LHCN-M2 (cell line): ENCODE measurements around the gene CYBC1. TPM values are rescaled to one million over a fixed set of nuclear protein-coding genes. Genes with fewer than 3 reads are reported as not detected.

Experiments
- DNase-seq: peaks from one replicate; pipeline ENCODE4 v3.0.0-alpha.2; 2012; ENCODE audit warnings: low read depth
- polyA plus RNA-seq: library from polyadenylated mRNA; unstranded; fragments of >200 nt; gene quantifications from one replicate; pipeline ENCODE4 v1.2.1, GENCODE V29; 2012; ENCODE audit warnings: missing spikeins
- total RNA-seq: library from RNA; depleted of rRNA; stranded (reverse); fragments of >200 nt; gene quantifications from 2 replicates; pipeline ENCODE4 v1.2.3, GENCODE V29; 2014; rRNA removed

CYBC1 gene
- total RNA-seq: 83.5 and 107 TPM in 2 replicates
- 46.1 TPM for polyA plus RNA-seq

DNA sequence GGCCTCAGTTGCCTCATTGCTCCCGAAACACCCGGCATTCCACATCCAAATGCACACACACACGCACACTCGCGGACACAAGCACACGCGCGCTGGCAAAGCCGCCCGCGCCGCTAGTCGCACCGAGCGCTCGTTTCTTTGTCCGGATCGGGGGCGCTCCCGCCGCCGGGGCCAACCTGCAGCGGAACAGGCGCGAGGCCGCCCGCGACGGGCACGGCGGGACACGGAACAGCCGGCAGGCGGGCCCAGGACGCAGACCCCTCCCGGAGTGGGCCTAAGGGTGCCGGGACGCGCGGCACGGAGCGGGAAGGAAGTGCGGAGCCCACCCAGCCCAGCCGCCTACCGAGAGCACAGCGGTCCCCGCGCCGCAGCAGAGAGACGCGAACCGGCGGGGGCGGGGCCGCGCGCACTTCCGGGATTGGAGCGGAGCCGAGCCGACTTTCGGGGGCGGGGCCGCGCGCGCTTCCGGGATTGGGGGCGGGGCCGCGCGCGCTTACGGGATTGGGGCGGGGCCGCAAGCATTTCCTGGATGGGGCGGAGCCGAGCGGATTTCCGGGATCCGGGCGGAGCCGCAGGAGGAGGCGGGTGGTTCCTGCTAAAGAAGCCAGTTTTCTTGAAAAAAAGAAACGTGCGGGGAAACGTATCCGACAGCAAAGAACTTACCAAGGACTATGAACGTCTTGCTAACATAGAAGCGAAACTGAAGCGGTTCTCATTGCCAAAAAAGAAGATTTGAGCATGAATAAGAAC, at the start of gene CYBC1:
Gene CYBC1, minus strand, starts transcription at position 396 of the 750 bp plus-strand sequence. CDS start 1,498 bp downstream, outside the sequence.
- DNase-seq: peak; percentile 88

DNA sequence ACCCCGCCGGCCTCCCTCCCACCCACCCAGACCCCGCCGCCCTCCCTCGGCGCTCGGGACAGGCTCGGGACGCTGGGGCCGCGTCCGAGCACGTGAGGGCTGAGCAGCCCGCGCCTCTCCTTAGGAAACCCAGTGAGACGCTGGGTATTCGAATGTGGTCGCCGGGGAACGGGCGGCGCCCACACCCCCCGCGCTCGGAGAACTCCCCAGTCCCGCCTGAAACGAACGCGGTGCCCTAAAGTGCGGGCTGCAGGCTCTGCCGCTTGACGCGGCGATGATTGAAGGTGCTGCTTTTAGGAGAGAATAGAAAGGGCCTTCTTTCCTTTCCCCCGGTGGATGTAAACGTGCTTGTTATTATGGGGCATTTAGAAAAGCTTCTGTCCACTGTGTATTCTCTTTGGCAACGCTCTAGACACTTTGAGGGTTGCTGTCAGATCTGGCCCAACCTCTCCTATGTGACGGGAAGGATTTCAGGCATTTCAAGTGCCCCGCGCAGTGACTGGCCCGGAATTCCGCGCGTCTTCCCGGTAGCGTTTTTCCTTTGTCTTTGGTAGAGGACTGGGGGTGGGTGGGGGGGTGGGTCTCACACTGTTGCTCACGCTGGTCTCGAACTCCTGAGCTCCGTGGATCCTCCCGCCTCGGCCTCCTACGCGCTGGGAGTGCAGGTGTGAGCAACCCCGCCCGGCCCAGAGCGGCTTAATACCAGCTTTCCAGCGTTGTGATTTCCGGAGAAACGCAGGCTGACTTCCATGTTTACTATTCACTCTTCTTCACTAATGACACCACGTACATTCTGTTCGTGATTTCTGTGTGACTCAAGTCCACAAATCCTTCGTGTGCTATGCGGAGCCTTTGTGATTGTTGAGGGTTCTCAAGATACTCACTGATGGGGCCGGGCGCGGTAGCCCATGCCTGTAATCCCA, 47.2 kb upstream of the CYBC1 start:
- DNase-seq: no peak

DNA sequence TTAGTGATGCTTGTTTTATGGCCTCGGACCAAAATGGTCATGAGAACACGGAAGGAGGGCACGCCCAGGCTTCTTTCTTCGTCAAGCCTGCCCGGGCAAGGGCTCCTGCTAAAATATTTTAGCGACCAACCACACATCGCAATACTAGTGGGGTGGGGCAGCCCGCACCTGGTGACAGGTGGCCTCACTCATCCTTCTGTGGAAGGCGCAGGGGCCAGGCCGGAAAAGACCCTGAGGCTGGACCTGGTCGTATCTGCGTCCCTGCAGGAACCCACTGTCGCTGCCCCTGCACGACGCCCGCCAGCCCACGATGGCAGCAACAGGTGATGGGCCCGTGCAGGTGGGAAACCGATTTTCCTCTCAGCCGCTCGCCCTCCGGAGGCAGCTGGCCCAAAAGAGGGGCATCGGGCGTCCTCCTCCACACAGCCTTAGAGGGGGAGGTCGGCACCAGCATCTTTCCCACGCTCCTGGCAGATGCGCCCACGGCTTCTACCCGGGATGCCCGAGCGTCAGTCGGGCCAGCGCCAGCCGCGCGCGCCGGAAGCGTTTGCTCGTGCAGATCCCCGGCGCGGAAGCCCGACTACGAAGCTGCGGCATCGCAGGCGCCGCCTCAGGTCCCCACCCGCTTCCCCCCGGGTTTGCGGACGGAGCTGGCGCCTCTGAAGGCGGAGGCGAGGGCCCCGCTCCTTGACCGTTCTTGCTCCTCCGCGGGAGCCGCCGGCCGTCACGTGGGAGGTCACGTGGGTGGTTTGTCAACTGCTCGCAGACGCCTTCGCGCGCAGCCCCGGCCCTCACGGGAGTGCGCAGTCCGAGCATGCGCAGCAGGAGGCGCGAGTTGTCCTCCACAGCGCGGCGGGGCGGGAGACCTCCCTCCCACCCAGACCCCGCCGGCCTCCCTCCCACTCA, 46.2 kb upstream of the CYBC1 start:
- peak; percentile 87 for DNase-seq

DNA sequence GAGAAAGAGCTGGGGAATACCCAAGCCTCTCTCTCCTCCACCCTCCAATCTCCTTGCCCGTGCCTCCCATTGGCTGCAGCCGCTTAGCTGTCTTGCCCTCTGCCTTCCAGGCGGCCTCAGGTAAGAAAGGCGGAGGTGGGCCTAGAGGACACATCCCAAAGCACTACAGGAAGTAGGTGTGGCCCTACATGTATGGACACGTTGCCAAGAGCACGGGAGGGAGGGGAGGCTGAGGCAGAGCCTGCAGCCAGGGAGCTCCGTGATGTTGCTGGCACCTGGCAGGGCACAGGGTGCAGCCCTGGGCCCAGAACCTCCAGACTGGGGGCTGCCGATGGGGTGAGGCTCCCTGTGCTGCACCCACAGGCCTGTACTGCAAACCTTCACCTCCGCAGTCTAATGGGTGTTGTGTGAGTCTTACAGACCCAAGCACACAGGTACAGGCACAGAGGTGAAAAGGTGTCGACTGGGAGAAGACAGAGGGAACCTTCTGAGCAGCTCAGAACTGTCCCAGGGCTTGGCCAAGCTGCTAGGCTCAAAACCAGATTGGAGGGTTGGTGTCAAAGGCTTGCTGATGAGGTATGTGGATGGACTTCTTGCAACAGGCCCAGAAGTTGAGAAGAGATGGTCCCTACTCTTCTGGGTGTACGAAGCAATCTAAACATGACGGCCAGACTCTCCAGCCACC, 45.4 kb upstream of the CYBC1 start:
- DNase-seq: no peak

DNA sequence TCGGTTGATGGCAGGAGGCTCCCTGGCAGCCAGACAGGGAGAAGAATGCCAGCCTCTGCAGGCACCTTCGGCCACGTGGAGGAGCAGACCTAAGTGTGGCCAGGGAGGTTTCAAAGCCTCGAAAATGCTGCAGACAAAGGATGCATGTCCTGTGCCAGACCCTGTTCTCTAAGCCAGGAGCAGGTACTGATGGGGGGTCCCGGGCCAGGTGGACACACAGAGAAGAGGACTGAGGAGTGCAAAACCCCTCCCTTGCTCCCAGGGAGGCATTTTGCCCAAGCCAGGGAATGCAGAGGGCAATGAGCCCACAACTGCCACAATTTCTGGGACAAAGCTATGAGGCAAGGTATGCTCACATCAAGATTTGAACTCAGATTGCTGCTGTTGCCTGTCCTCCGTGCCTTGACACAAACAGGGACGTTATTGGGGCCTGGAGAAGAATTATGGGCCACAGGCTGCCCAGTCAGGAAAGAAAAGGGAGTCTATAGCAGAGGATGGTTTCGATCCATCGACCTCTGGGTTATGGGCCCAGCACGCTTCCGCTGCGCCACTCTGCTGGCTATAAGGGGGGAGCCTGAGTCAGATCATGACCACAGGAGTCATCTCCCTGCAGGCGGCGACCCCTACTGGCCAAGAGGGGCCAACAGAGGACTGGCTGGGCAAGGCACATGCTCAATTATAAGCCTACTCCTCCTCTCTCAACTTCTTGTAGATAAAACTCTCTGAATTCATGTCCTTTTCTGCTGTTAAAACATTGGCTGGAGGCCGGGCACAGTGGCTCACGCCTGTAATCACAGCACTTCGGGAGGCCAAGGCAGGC, 43.9 kb upstream of the CYBC1 start:
- DNase-seq: peak; percentile 98

DNA sequence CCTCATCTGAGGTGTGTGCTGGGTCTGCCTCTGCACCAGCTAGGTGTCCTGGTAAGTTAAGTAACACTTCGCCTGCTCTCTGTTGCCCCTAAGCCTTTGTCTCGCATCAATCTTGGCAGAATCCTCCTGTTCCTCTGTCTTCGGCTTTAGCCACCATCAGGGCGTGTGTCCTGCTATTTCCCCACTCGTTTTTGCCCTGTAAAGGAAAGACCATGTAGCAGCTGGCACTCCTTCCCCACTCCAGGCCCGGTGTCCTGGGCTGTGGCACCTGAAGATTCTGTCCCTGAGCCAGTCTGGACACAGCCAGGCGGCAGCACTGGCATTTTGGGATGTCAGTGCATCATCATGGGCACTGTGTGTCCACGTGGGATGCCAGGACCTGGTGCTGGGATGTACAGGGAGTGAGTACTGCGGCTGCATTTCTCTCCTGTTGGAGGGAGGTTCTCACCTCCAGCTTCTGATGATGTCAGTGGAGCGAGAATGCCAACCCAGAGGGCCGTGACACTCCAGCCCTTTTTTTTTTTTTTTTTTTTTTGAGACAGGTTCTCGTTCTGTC, 42.8 kb upstream of the CYBC1 start:
- peak; percentile 47 for DNase-seq

DNA sequence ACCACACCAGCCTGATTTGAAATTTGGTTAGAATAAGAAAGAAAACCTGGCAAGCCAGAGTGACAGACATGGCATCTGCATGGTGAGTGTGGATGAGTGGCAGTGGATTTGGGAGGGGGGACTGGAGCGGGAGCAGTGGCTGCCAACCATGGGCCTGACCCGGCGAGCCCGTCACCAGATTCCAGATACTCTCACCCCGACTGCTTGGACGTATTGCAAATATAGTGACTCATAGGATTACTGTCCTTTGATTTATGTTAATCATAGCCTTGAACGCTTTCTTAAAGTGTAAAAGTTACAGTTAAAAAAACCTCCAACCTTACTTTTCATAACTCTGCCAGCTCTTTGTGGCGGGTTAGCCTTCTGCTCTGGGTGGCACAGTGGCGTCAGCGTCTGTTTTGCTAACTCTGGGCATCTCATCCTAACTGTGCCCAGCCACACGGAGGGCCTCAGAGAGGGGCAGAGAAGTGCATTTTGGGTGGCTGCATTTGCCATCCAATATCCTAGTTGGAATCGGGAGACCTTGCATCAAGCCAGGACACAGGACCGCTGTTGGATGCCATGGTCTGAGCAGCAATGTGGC, 42.2 kb upstream of the CYBC1 start:
- peak; percentile 79 for DNase-seq

DNA sequence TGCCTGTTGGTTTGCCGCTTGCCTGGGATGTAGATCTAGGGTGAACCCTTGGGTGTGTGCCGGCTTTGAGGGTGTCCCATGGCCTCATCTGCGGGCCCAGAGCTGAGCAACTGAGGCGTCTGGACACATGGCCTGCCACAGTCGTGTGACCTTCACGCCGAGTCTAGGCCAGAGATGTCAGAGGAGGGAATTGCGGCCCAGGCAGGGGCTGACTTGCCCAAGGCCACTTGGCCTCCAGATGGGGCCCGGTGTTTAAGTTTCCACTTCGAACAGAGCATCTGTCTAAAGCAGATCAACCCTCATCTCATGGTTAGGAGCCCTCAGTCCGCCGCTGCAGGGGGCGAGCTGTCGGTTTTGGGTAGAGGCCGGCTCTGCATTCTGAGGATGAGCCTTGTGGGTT, 41.0 kb upstream of the CYBC1 start:
- no peak for DNase-seq

DNA sequence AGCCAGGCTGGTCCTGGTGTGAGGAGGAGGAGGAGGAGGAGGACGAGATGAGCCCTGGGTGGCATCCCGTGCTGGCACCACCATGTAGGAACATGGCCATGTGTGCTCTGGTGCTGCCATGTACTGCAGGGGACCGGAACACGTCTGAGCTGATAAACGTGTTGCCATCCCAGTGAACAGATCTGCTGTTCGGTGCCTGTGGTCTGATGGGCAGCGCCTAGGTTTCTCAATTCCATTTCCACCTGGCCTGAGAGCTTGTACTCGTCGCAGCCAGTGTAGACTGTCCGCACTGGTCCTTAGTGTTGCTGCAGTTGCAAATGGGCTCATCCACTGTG, 40.6 kb upstream of the CYBC1 start:
- no peak for DNase-seq

DNA sequence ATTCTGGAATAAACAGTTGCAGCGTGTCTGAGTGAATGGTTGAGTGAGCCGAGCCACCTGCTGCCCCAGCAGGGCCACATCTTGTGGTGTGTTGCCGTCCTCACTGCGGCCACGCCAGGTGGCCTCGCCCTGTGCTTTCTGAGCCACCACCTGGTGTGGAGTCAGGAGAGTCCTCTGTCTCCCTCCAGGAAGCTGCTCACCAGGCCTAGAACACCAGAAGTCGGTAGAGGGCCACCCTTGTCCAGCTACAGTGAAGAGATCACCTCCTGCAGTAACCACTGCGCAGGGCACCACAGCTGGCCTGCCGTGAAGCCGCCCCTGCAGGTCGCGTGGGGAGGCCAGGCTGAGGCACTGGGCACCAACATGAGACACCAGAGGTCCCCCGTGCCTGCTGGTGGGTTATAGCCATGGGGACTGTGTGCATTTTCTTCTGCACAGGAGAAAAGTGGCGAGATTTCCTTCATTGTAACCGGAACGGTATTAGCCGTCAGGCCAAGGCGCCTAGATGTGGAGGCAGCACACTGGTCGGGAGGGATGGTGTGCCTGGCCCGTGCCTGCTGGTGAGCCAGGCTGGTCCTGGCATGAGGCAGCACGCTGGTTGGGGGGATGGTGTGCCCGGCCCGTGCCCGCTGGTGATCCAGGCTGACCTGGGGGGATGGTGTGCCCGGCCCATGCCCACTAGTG, 40.1 kb upstream of the CYBC1 start:
- no peak for DNase-seq

DNA sequence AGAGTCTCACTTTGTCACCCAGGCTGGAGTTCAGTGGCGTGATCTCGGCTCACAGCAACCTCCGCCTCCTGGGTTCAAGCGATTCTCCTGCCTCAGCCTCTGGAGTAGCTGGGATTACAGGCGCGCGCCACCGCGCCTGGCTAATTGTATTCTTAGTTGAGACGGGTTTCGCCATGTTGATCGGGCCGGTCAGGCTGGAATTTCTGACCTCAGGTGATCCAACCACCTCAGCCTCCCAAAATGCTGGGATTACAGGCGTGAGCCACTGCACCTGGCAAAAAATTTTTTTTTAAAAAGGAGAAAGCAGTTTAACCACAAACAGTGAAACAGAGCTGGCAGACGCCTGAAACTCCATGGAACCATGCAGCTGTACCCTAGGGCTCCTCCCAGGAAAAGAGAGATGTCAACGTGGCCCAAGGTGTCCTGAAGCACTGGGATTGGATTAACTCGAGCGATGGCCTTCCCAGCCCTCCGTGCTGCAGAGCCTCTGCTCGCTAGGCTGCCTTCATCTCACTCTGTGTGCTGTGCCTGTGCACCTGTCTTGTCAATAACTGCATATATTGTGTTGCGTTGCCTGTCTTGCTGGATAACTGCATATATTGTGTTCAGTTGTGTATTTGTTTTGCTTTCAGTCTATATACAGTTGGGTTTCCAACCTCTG, 39.4 kb upstream of the CYBC1 start:
- no peak for DNase-seq

DNA sequence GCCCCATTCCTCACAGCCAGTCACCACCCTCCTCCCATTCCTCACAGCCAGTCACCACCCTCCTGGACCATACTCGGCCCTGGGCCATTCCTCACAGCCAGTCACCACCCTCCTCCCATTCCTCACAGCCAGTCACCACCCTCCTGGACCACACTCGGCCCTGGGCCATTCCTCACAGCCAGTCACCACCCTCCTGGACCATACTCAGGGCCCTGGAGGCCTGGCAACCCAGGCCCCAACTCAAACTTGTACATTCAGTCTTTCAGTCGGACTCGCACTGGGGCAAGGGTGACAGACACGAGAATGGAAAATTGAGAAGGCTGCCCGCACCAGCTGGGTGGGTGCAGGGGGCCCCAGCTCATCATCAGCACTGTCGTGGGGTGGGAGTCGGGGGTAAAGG, 38.6 kb upstream of the CYBC1 start:
- DNase-seq: peak; percentile 28

DNA sequence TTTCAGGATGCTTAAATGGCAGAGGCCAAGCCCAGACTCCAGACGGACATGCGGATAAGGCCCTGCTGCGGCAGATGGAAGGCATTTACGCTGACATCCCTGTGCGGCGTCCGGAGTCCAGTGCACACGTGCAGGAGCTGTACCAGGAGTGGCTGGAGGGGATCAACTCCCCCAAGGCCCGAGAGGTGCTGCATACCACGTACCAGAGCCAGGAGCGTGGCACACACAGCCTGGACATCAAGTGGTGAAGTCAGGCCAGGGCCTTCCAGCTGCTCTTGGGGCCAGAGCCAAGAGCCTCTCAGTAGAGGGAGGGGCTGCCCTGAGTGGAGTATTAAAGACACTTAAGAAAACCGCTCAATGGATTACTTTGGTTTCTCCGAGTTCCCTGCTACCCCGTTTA, 37.4 kb upstream of the CYBC1 start:
- DNase-seq: no peak

DNA sequence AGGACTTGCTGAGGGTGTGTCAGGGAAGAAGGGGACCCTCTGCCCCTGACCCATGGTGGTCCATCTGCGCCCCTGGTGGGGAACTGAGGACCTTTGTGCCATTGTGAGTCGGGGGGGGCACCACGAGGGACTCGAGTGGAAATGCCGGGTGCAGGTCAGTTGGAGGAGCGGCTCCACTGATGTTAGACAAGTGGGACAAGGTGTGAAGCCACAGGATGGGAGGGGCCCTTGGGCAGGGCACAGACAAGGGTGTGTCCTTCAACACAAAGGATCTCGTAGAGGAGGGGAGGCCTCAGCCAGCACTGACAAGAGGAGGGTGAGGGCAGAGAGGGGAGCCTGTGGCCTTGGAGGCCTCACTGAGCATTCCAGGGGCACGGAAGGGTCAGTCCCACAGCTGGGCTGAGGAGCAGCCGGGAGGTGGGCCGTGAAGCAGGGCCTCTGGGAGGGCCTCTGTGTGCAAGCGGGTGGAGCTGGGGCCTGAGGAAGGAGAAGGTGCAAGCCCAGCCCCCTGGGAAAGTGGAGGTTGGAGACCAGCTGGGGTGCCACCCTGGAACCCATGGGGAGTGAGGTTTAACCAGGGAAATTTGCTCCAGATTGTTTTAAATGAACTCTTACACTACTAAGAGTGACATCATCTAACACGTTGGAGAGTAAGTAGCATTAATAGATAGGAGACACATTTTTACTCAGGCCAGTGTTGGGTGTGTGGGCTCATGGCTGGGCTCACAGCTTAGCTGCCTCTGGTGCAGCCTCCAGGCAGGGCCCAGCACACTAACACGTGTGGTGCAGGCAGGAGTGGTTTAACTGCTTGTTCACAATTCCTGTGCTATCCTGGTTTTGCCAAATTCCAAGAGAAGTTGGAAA, 35.9 kb upstream of the CYBC1 start:
- no peak for DNase-seq

DNA sequence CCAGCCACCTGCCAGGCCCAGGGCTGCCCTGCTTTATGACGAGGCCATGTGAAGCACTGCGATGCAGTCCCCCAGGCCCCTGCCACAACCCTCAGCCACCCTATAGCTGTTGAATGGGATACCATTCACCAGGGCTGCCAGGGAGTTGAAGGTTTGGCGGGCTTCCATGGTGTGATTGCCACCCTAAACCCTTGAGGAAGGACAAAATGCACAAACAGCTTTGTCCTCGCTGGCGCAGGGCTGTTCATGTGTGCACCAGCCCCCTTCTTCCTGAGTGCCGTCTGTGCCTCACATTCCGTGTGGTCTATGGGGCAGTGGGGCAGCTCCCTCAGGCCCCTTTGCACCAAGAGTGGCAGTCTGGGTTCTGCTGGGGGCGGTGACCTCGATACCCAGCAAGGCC, 33.3 kb upstream of the CYBC1 start:
- no peak for DNase-seq

DNA sequence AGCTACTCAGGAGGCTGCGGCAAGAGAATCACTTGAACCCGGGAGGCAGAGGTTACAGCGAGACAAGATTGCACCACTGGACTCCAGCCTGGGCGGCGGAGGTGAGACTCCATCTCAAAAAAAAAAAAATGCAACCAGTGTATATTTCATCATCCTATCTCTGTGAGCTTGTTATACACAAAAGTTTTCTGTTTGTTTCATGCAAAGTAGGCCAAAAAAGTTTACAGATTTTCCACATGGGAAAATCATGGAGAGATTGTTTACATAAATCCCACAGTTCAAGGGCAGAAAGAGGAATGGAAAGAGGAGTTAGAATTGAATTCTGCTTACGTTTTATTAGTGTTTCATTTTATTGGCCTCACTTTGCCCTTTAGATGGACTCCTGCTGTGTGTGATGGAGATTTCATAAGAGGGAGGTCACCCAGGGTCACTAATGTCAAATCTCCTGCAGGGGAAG, 32.7 kb upstream of the CYBC1 start:
- DNase-seq: no peak

DNA sequence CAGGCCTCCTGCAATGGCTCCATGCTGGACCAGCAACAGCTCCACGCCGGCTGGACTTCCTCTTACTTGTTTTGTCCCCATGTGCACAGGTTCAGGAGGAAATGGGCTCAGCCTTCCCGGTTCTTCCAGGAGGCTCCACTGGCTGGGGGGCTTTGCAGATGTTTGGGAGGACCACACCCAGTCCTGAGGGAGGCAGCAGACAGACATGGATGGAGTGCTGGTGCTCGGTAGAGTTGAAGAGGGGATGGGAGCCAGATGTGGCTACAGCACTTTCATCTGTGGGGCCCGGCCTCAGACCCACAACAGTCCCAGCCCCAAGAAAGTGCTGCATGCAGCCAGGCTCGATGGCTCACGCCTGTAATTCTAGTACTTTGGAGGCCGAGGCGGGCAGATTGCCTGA, 29.8 kb upstream of the CYBC1 start:
- DNase-seq: no peak
